HepG2 (cell line): ENCODE data around the gene CREM. TPM values are rescaled to one million over a fixed set of nuclear protein-coding genes. Genes with fewer than 3 reads are reported as not detected.

Source experiments
- KLF16 ChIP-seq, 2 experiments: sonication (generic) in 1 of 2; formaldehyde crosslinking in 1 of 2; IDR thresholded peaks; 2 replicates each; pipeline versions ENCODE4 v1.6.1 to v1.8.0; 2016 to 2023; ENCODE audit warnings: missing genetic modification reagents in 2 of 2, missing compliant biosample characterization in 1 of 2
- NFIB ChIP-seq: sonication (generic); formaldehyde crosslinking; IDR thresholded peaks from 2 replicates; pipeline ENCODE4 v1.9.0; 2021; ENCODE audit warnings: missing genetic modification reagents, mild to moderate bottlenecking, borderline replicate concordance
- PITX1 ChIP-seq: sonication (generic); formaldehyde crosslinking; IDR thresholded peaks from 2 replicates; pipeline ENCODE4 v1.5.1; 2020; ENCODE audit warnings: mild to moderate bottlenecking, missing genetic modification reagents
- SNAPC2 ChIP-seq: sonication (generic); formaldehyde crosslinking; IDR thresholded peaks from 2 replicates; pipeline ENCODE4 v1.8.1; 2022; ENCODE audit warnings: mild to moderate bottlenecking, missing genetic modification reagents
- ZBTB21 ChIP-seq: sonication (generic); formaldehyde crosslinking; IDR thresholded peaks from 2 replicates; pipeline ENCODE4 v1.4.0; 2020; ENCODE audit warnings: missing genetic modification reagents
- ZHX1 ChIP-seq: sonication (generic); formaldehyde crosslinking; IDR thresholded peaks from 2 replicates; pipeline ENCODE4 v1.8.1; 2022; ENCODE audit warnings: low read depth, mild to moderate bottlenecking, missing genetic modification reagents
- ZNF263 ChIP-seq: sonication (generic); formaldehyde crosslinking; IDR thresholded peaks from 2 replicates; pipeline ENCODE4 v1.4.0; 2020; ENCODE audit warnings: missing genetic modification reagents
- ZNF331 ChIP-seq: sonication (generic); formaldehyde crosslinking; IDR thresholded peaks from 2 replicates; pipeline ENCODE4 v1.4.0; 2020; ENCODE audit warnings: missing genetic modification reagents
- ZNF614 ChIP-seq: IDR thresholded peaks from 2 replicates; pipeline ENCODE4 v1.6.1; 2018; ENCODE audit warnings: missing biosample characterization, missing genetic modification reagents, inconsistent platforms, borderline replicate concordance
- polyA plus RNA-seq, 8 experiments: library from polyadenylated mRNA; depleted of rRNA in 3 of 8; stranded (reverse) in 7 of 8; unstranded in 1 of 8; fragments of >200 nt; fragmentation: Illumina TruSeq in 4 of 8; extraction: Trizol in 4 of 8; gene quantifications; 2 replicates each; pipeline versions ENCODE4 v1.2.1 to v1.2.3, GENCODE V29; 2011 to 2016; ENCODE audit warnings: low read depth in 4 of 8, missing spikeins in 1 of 8, mixed read lengths in 1 of 8; ENCODE audit not compliant: insufficient read depth in 1 of 8
- total RNA-seq, 5 experiments: library from RNA; depleted of rRNA; stranded (reverse); fragments of >200 nt; fragmentation: Illumina TruSeq; extraction: Trizol; gene quantifications; 2 replicates each; pipeline ENCODE4 v1.2.3, GENCODE V29; 2016; ENCODE audit warnings: low read depth in 1 of 5
- TF ChIP-seq, protein P1 (sequence below): sonication (generic); formaldehyde crosslinking; IDR thresholded peaks from 2 replicates; pipeline ENCODE4 v1.4.0; 2020; ENCODE audit warnings: missing genetic modification reagents, borderline replicate concordance
- TF ChIP-seq, protein P2 (sequence below): sonication (generic); formaldehyde crosslinking; IDR thresholded peaks from 2 replicates; pipeline ENCODE4 v1.4.0; 2020; ENCODE audit warnings: missing genetic modification reagents, borderline replicate concordance
- TF ChIP-seq, protein P3 (sequence below): sonication (generic); formaldehyde crosslinking; IDR thresholded peaks from 2 replicates; pipeline ENCODE4 v1.4.0; 2020; ENCODE audit warnings: missing genetic modification reagents
- TF ChIP-seq, protein P4 (sequence below): sonication (generic); formaldehyde crosslinking; IDR thresholded peaks from 2 replicates; pipeline ENCODE4 v1.5.1; 2020; ENCODE audit warnings: mild to moderate bottlenecking, moderate library complexity, missing genetic modification reagents

Gene CREM
- total and polyA plus RNA-seq, 2 of the 13 experiments (the other 11 are each of a cell fraction or from before 2014, with no cell fraction given): 21.3 to 25.4 TPM

GRCh38 chr10:35195361-35196306 is 69.0 kb downstream of the CREM start (continued):
- TF ChIP-seq ZHX1 (CRISPR knock-in tag) (no peak; the same call in 1 of the 2 replicates), PITX1 (peak; percentile 55; the same call in 1 of the 2 replicates), NFIB (CRISPR knock-in tag) (no peak), ZNF331 (CRISPR knock-in tag) (no peak), ZBTB21 (peak; percentile 90), KLF16 (CRISPR knock-in tag; IDR thresholded peaks at IDR 0.05) (no peak), SNAPC2 (no peak), ZNF614 (CRISPR knock-in tag) (0 out of 2 replicates have a peak, but pooled peaks have one; percentile 39), ZNF263 (CRISPR knock-in tag) (peak; percentile 34; the same call in 1 of the 2 replicates)
- TF ChIP-seq, protein P1, sequence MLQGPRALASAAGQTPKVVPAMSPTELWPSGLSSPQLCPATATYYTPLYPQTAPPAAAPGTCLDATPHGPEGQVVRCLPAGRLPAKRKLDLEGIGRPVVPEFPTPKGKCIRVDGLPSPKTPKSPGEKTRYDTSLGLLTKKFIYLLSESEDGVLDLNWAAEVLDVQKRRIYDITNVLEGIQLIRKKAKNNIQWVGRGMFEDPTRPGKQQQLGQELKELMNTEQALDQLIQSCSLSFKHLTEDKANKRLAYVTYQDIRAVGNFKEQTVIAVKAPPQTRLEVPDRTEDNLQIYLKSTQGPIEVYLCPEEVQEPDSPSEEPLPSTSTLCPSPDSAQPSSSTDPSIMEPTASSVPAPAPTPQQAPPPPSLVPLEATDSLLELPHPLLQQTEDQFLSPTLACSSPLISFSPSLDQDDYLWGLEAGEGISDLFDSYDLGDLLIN (CRISPR knock-in tag): no peak
- TF ChIP-seq, protein P2, sequence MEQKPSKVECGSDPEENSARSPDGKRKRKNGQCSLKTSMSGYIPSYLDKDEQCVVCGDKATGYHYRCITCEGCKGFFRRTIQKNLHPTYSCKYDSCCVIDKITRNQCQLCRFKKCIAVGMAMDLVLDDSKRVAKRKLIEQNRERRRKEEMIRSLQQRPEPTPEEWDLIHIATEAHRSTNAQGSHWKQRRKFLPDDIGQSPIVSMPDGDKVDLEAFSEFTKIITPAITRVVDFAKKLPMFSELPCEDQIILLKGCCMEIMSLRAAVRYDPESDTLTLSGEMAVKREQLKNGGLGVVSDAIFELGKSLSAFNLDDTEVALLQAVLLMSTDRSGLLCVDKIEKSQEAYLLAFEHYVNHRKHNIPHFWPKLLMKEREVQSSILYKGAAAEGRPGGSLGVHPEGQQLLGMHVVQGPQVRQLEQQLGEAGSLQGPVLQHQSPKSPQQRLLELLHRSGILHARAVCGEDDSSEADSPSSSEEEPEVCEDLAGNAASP (CRISPR knock-in tag): no peak
- TF ChIP-seq, protein P3, sequence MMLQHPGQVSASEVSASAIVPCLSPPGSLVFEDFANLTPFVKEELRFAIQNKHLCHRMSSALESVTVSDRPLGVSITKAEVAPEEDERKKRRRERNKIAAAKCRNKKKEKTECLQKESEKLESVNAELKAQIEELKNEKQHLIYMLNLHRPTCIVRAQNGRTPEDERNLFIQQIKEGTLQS: no peak
- TF ChIP-seq, protein P4, sequence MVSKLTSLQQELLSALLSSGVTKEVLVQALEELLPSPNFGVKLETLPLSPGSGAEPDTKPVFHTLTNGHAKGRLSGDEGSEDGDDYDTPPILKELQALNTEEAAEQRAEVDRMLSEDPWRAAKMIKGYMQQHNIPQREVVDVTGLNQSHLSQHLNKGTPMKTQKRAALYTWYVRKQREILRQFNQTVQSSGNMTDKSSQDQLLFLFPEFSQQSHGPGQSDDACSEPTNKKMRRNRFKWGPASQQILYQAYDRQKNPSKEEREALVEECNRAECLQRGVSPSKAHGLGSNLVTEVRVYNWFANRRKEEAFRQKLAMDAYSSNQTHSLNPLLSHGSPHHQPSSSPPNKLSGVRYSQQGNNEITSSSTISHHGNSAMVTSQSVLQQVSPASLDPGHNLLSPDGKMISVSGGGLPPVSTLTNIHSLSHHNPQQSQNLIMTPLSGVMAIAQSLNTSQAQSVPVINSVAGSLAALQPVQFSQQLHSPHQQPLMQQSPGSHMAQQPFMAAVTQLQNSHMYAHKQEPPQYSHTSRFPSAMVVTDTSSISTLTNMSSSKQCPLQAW: no peak
